Dermis microvascular lymphatic vessel endothelial cell (primary cell): ENCODE measurements around the gene KCNMB2. TPM values are rescaled to one million over a fixed set of nuclear protein-coding genes. Genes with fewer than 3 reads are reported as not detected.
"Not testable (repeated sequence)": the region's sequence is repeated elsewhere in the genome, so short reads cannot be mapped to it uniquely, and the experiment has no call there.

Source experiments
- DNase-seq, 2 donors: peaks; one replicate each; pipeline versions ENCODE4 v3.0.0 to v3.0.0-alpha.2; 2010; ENCODE audit warnings: low read depth in 2 of 2
- total RNA-seq: library from RNA; depleted of rRNA; stranded (reverse); fragments of >200 nt; gene quantifications from 2 replicates; pipeline ENCODE4 v1.2.1, GENCODE V29; 2014

The KCNMB2 gene
- total RNA-seq, 1 donor from 2014 or later, result not detected

DNA sequence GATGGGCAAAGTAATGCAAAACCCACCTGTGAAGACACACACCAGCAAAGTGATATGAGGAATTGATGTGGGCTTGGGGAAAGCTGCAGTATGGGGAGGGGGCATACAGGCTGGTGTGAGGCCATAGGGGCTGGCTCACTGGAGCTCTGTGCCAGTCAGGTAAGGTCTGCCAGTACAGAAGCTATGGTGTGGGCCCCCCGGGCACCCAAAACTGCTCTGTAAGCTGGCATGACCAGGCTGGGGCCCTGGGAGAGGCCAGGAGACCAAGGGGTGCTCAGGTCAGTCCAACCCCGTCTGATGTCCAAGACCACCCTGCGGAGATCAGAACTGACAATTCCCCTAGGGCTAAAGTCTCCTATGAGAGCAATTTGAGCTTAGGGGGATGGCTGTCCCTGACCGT, 163.1 kb downstream of the KCNMB2 start:
- DNase-seq, result no peak

- no peak for DNase-seq
These were observed 163.6 kb downstream of the KCNMB2 start for GRCh38 chr3:178699810-178700209.

- no peak for DNase-seq
These were observed 167.2 kb downstream of the KCNMB2 start for GRCh38 chr3:178703268-178703975.

DNA sequence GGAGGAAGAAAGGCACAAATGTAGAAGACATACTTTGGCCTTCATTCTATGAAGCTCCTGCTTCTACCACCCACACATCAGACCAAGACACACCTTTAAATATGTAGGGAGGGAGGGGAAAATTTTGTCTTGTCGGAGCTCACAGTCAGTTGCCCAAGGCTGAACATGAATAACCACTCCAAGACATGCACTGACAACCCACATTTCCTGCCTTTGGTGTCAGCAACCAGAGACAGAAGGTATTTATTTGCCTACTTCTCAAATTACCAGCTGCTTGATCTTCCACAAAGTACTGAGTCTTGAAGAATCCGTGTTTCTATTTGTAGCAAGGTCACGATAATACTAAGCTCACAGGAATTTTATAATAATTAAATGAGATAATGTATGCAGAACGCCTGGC, 169.7 kb downstream of the KCNMB2 start:
- no peak for DNase-seq

GRCh38 chr3:178706411-178706810, 170.2 kb downstream of the KCNMB2 start:
- DNase-seq, result no peak

DNA sequence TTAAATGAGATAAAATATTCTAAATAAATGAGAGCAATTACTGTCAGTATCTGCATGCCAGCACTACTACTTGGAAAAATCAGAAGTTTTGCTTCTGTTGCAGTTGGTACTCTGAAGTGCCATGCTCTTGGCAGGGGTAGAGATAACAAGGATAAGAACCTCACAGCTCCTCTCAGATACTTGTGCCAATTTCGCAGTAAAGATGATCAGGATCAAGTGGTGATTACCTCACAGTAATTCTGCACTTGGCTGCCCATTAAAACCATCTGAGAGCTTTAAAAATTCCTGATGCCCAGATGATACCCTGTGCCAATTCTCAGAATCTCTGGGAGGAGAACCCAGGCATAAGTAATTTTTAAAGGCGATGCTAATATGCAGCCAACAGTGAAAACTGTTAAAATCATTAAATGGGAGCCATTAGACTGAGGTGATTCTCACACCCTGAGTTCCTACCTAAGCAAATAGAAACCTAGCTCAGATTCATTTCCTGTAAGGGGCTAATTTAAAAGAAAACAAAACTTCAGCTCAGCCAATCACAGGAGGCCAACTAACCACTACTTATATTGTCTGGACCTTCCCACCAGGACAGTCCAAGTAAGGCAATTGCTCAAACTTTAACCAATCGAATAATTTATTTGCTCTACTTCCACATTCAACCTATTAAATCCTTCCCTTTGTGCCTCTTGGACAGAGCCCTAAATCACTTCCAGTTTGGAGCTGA, 171.2 kb downstream of the KCNMB2 start:
- DNase-seq, result no peak

DNA sequence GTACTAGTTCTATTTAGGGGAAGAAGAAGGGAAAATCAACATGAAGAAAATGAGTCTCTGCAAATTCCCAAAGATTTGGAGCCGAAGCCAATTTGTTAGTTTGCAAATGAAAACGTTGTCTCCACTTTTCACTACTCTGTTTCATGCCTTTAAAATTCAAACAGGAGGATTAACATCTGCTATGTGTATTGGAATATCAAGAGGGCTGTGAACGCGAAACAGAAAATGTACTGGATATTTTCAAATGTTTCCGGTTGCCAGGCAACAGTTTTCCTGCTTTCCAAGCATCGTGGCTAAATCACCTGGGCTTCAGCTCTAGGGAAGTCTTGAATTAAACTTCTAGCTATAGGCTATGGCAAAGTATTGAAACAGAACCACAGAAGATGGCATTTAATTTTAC, 172.8 kb downstream of the KCNMB2 start:
- DNase-seq, result no peak

DNA sequence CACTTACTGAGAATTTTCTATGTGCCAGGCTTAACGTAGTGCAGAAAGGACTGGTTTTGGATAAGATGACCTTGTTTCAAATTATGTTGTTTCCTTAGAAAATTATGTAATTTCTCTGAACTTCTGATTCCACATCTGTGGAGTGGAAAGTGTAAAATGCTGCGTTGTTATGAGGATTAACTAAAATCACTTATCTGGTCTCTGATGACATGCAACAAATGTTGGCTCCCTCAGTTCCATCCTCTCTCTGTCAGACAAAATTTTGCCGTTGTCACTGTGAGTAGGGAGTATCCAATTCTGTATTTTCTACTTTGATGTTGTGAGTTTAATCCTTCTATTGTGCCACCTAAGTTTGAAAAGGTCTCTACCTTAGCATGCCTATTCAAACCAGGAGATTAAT, 175.5 kb downstream of the KCNMB2 start:
- no peak for DNase-seq

DNA sequence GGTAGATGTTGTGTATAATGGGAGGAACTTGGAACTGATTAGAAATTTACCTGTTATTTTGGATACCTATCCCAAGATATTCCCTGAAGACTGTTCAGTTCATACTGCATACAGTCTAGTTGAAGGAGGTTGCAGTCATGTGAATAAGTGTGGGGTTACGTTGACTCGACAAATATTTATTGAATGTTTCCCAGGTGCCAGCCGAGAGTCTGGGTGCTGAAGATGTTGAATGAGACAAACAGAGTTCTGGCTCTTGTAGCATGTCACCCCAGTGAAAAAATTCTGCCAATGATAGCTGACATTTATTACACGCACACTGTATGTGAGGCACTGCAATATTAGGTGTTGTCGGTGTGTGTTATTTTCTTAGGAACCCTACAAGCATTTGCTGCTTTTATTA, 176.0 kb downstream of the KCNMB2 start:
- no peak for DNase-seq

GRCh38 chr3:178714925-178715832, 178.9 kb downstream of the KCNMB2 start:
- DNase-seq, result no peak

GRCh38 chr3:178718995-178719635, 182.9 kb downstream of the KCNMB2 start:
- no peak for DNase-seq

GRCh38 chr3:178732824-178733223, 196.6 kb downstream of the KCNMB2 start:
- no peak for DNase-seq

- DNase-seq, result no peak
These were observed 198.9 kb downstream of the KCNMB2 start for GRCh38 chr3:178735032-178735674.

GRCh38 chr3:178736300-178736699, 200.1 kb downstream of the KCNMB2 start:
- DNase-seq, result no peak

DNA sequence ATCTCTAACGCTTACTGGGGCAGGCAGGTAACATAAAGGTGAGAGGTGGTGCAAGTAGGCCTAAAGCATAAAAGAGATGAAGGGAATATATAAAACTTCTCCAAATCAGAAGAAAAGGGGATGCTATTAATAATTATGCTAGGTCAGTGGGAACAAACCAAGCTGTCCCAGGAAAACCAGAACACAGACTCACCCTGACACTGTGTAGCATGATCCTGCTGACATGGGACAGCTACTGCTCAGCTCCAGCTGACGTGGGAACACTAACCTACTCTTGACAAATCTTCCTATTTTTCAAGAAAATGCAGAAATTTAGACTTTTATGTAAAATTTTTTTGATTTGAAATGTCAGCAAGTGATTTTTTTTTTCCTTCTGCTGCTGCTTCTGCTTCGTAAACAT, 203.5 kb downstream of the KCNMB2 start:
- DNase-seq, result no peak

DNA sequence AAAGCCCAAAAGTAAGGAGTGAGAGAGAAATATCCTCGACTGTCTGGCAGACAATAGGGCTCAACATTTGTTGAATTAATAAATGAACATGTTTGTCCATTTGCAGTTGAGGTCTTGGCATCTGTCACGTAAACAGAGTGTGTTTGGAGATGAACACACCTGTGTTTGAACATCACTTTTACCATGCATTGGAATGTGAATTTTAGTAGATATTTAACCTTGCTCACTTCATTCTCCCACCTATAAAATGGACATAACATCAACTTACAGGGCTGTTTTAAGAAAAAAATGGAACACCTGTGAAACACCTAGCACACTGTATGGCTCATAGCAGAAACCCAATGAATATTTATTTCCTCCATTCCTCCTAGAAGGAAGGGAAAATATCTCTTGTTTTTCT, 204.8 kb downstream of the KCNMB2 start:
- DNase-seq, result no peak

DNA sequence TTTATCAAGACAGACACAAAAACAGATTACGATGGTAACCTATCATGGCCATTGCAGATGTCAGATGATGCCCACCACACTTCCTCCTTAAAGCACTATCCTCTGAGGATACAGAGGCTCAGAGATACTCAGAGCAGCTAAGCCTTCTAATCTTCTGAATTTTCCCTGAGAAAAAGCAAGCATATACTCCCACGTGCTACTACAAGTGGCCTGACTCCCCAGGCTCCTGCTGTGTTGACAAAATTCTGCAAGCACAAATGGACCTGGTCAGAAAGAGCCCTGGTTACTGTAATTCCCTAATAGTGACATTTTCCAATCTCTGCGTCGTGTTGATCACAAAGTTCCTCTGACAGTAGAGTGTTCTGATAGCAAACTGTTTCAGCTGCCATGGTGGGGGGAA, 207.1 kb downstream of the KCNMB2 start:
- no peak for DNase-seq

GRCh38 chr3:178745861-178746655, 209.8 kb downstream of the KCNMB2 start:
- DNase-seq, result not testable (repeated sequence)

DNA sequence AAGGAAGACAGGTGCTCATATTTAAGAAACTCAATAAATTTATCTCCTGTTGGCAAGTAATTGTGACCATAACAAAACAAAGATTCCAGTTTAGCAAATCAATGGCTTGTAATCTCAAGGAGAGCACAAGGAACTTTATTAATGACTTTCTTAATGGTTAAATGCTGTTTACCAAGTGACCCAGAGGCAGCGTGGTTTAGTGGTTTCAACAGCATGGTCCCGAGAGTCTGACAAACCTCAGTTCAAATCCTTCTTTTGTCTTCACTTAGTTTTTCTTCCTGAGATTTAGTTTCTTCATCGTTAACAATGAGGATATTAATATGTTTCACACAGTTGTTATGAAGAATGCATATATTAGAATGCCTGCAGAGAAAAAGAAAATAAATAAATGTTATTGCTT, 212.6 kb downstream of the KCNMB2 start:
- DNase-seq, result no peak

GRCh38 chr3:178749471-178749870, 213.2 kb downstream of the KCNMB2 start:
- DNase-seq, result no peak
